ENCODE measurements around the gene JAK1.

- TF ChIP-seq, protein P1, sequence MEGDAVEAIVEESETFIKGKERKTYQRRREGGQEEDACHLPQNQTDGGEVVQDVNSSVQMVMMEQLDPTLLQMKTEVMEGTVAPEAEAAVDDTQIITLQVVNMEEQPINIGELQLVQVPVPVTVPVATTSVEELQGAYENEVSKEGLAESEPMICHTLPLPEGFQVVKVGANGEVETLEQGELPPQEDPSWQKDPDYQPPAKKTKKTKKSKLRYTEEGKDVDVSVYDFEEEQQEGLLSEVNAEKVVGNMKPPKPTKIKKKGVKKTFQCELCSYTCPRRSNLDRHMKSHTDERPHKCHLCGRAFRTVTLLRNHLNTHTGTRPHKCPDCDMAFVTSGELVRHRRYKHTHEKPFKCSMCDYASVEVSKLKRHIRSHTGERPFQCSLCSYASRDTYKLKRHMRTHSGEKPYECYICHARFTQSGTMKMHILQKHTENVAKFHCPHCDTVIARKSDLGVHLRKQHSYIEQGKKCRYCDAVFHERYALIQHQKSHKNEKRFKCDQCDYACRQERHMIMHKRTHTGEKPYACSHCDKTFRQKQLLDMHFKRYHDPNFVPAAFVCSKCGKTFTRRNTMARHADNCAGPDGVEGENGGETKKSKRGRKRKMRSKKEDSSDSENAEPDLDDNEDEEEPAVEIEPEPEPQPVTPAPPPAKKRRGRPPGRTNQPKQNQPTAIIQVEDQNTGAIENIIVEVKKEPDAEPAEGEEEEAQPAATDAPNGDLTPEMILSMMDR (IDR thresholded peaks at IDR 0.05) = no peak
- no peak for TF ChIP-seq ZFX (IDR thresholded peaks at IDR 0.05; ENCODE audit: borderline replicate concordance)
Observed at GRCh38 chr1:64917328-64917861, 49.0 kb downstream of the JAK1 start.

Measured in 22Rv1 (cell line).